PC-9 (cell line): Measurements from ENCODE around the gene SVEP1.

Experiments used
- EZH2 ChIP-seq: fragments of 200-600 bp; sonication (generic); IDR thresholded peaks from 2 replicates; pipeline ENCODE4 v1.8.0; 2017; ENCODE audit warnings: antibody characterized with exemption, low read depth
- TF ChIP-seq, protein P1 (sequence below): fragments of 200-600 bp; sonication (generic); conservative IDR thresholded peaks from 2 replicates; pipeline ENCODE4 v1.6.1; 2017; ENCODE audit warnings: mixed run types, antibody characterized with exemption, mild to moderate bottlenecking, moderate library complexity

DNA sequence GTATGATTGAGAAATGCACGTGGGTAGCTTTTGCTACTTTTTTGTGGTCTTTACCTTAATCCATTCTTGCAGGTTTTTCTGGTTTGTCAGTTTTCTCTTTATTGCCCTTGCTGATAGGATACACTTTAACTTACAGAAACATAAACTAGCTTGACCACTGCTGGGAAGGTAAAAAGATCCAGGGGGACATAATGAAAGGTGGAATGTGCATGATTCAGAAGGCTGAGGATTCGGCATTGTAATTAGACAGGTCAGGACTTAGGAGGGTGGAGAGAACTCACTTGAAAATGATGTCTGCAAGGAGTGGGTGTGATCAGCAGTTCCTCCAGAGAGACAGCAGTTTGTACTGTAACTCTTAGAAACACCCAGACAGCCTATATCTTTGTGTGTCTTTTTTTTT, 222.0 kb downstream of the SVEP1 start:
- TF ChIP-seq, protein P1, sequence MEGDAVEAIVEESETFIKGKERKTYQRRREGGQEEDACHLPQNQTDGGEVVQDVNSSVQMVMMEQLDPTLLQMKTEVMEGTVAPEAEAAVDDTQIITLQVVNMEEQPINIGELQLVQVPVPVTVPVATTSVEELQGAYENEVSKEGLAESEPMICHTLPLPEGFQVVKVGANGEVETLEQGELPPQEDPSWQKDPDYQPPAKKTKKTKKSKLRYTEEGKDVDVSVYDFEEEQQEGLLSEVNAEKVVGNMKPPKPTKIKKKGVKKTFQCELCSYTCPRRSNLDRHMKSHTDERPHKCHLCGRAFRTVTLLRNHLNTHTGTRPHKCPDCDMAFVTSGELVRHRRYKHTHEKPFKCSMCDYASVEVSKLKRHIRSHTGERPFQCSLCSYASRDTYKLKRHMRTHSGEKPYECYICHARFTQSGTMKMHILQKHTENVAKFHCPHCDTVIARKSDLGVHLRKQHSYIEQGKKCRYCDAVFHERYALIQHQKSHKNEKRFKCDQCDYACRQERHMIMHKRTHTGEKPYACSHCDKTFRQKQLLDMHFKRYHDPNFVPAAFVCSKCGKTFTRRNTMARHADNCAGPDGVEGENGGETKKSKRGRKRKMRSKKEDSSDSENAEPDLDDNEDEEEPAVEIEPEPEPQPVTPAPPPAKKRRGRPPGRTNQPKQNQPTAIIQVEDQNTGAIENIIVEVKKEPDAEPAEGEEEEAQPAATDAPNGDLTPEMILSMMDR, result no peak
- no peak for TF ChIP-seq EZH2
